ENCODE results near the gene CTDP1. TPM values are rescaled to one million over a fixed set of nuclear protein-coding genes. Genes with fewer than 3 reads are reported as not detected.

Gene CTDP1
- polyA plus RNA-seq, 1 donor (not counting 4 experiments of a cell fraction or from before 2014, with no cell fraction given): 9.2 TPM

GRCh38 chr18:79780547-79780946 lies 100.9 kb downstream of the CTDP1 start:
- Histone ChIP-seq H3K36me3 (ENCODE audit: control insufficient read depth in 2 of 2, extremely low read depth in 1 of 2, insufficient read depth in 2 of 2, low read length in 2 of 2) (no peaks in the 10 kb centered on the region), H3K4me1 (ENCODE audit: control insufficient read depth, extremely low read depth, insufficient read depth, low read length) (no peaks in the 10 kb centered on the region), H3K9me1 (ENCODE audit: control insufficient read depth, extremely low read depth, insufficient read depth, low read length) (no peaks in the 10 kb centered on the region), H3K79me2 (ENCODE audit: control insufficient read depth, insufficient read depth, low read length) (no peaks in the 10 kb centered on the region), H3K4me3 (ENCODE audit: control insufficient read depth in 2 of 3, extremely low read depth in 1 of 3, insufficient read depth in 2 of 3, low read depth in 1 of 3, low read length in 3 of 3) (no peak overlapping the region), H4K20me1 (ENCODE audit: control insufficient read depth, extremely low read depth, insufficient read depth, low read length) (no peaks in the 10 kb centered on the region), H3K27ac (ENCODE audit: control insufficient read depth, insufficient read depth, low read length) (no peak overlapping the region), H2AFZ (ENCODE audit: control insufficient read depth, low read length) (no peak overlapping the region), H3K9me3 (ENCODE audit: control insufficient read depth, low read depth, low read length) (no peaks in the 10 kb centered on the region), H3K4me2 (ENCODE audit: control insufficient read depth, extremely low read depth, insufficient read depth, low read depth, low read length) (no peak overlapping the region), H3K9ac (ENCODE audit: control insufficient read depth, extremely low read depth, insufficient read depth, low read length) (no peak overlapping the region), H3K27me3 (ENCODE audit: control insufficient read depth, extremely low read depth, insufficient read depth, low read length) (peaks cover 20% of the 10 kb centered on the region)
- FAIRE-seq (no peak), DNase-seq (ENCODE audit: low read depth, low spot score) (no peak)
- dilution Hi-C loops (cut with MboI; ENCODE audit: extremely low pct_ligation_motif_present, low sequenced_read_pairs): no loop called here
- no peak for TF ChIP-seq CTCF (optimal IDR thresholded peaks at IDR 0.05 in 1 of 3, IDR thresholded peaks at IDR 0.05 in 1 of 3, conservative IDR thresholded peaks at IDR 0.05 in 1 of 3; ENCODE audit: extremely low read depth in 1 of 3, insufficient read depth in 2 of 3, low read length in 3 of 3)
- TF ChIP-seq EZH2 (IDR thresholded peaks at IDR 0.05; ENCODE audit: low read length): no peak

- Histone ChIP-seq H3K27ac (ENCODE audit: control insufficient read depth, insufficient read depth, low read length) (no peak overlapping the region), H3K9me1 (ENCODE audit: control insufficient read depth, extremely low read depth, insufficient read depth, low read length) (no peaks in the 10 kb centered on the region), H3K4me1 (ENCODE audit: control insufficient read depth, extremely low read depth, insufficient read depth, low read length) (no peaks in the 10 kb centered on the region), H3K79me2 (ENCODE audit: control insufficient read depth, insufficient read depth, low read length) (no peaks in the 10 kb centered on the region), H3K36me3 (ENCODE audit: control insufficient read depth in 2 of 2, extremely low read depth in 1 of 2, insufficient read depth in 2 of 2, low read length in 2 of 2) (no peaks in the 10 kb centered on the region), H3K27me3 (ENCODE audit: control insufficient read depth, extremely low read depth, insufficient read depth, low read length) (peaks cover 21% of the 10 kb centered on the region), H3K9ac (ENCODE audit: control insufficient read depth, extremely low read depth, insufficient read depth, low read length) (no peak overlapping the region), H2AFZ (ENCODE audit: control insufficient read depth, low read length) (no peak overlapping the region), H3K9me3 (ENCODE audit: control insufficient read depth, low read depth, low read length) (no peaks in the 10 kb centered on the region), H4K20me1 (ENCODE audit: control insufficient read depth, extremely low read depth, insufficient read depth, low read length) (no peaks in the 10 kb centered on the region), H3K4me2 (ENCODE audit: control insufficient read depth, extremely low read depth, insufficient read depth, low read depth, low read length) (no peak overlapping the region), H3K4me3 (ENCODE audit: control insufficient read depth in 2 of 3, extremely low read depth in 1 of 3, insufficient read depth in 2 of 3, low read depth in 1 of 3, low read length in 3 of 3) (no peak overlapping the region)
- TF ChIP-seq CTCF (optimal IDR thresholded peaks at IDR 0.05 in 1 of 3, IDR thresholded peaks at IDR 0.05 in 1 of 3, conservative IDR thresholded peaks at IDR 0.05 in 1 of 3; ENCODE audit: extremely low read depth in 1 of 3, insufficient read depth in 2 of 3, low read length in 3 of 3) (no peak), EZH2 (IDR thresholded peaks at IDR 0.05; ENCODE audit: low read length) (no peak)
- DNase-seq (ENCODE audit: low read depth, low spot score) (no peak), FAIRE-seq (no peak)
- dilution Hi-C loops (cut with MboI; ENCODE audit: extremely low pct_ligation_motif_present, low sequenced_read_pairs): no loop called here
Observed at GRCh38 chr18:79781331-79781941, 101.8 kb downstream of the CTDP1 start.

Measured in keratinocyte (primary cell).